Nucleus accumbens (tissue), 56 donors: ENCODE measurements around the gene MUC3A.

Source experiments
- DNase-seq, 56 donors: peaks; one replicate each; lab custom pipeline; 2025; lab: John Stamatoyannopoulos, UW

Gene MUC3A

DNA sequence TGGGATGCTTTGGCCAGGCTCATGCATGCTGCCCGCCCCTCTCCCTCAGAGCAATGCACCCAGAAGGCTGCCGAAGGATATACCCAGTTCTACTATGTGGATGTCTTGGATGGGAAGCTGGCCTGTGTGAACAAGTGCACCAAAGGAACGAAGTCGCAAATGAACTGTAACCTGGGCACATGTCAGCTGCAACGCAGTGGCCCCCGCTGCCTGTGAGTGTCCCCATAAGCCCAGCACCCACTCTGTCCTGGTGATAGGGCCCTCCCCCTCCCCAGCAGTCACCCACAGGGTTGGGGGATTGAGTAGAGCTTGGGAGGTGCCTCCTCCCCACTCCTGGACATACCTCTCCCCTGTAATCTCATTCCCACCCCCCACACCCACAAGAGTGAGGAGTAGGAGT is 63.6 kb downstream of the MUC3A start:
- no peak for DNase-seq

DNA sequence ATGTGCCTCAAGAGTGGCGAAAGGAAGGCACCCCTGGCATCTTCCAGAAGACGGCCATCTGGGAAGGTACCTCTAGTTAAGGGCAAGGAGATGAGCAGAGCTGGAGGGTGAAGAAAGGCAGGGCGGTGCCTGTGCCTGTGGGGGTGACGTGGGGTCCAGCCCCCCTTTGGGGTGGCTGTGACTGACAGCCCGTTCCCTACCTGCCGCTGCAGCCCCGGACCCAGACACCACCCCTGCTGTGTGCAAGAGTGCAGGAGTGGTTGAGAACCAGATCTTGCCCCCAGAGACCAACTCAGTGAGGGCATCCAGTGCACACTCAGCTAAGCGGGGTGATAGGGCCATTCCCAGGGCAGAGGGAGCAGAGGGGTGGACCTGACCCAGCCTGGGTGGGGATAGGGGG is 66.3 kb downstream of the MUC3A start:
- no peak for DNase-seq

- peak in 9 of 56 donors; percentile 1 to 70 (median 12) for DNase-seq
Measured at GRCh38 chr7:101017064-101017777, 67.9 kb downstream of the MUC3A start.
